ENCODE measurements around the gene COL5A1. TPM values are rescaled to one million over a fixed set of nuclear protein-coding genes. Genes with fewer than 3 reads are reported as not detected.

Gene COL5A1
- total RNA-seq, 1 donor from 2014 or later: 13.9 TPM

GRCh38 chr9:134863306-134863902 is 221.8 kb downstream of the COL5A1 start:
- no peak for TF ChIP-seq CTCF (IDR thresholded peaks at IDR 0.05; ENCODE audit: borderline replicate concordance)
- H3K9me3 ChIP-seq (replicated peaks): peaks cover 12% of the 10 kb centered on the region
- no peak overlapping the region for H3K4me3 ChIP-seq
- DNase-seq: no peak
- no peaks in the 10 kb centered on the region for H3K27me3 ChIP-seq (ENCODE audit: low read depth)
- H3K27ac ChIP-seq (replicated peaks): no peak overlapping the region
- intact Hi-C loops (cut with micrococcal nuclease): no loop called here
- H3K4me1 ChIP-seq: peaks cover 14% of the 10 kb centered on the region
- H3K36me3 ChIP-seq: no peaks in the 10 kb centered on the region

GRCh38 chr9:134863941-134864820 is 222.6 kb downstream of the COL5A1 start:
- Histone ChIP-seq H3K27me3 (ENCODE audit: low read depth) (no peaks in the 10 kb centered on the region), H3K27ac (replicated peaks) (peak overlapping the region; percentile 52), H3K4me1 (peaks cover 14% of the 10 kb centered on the region), H3K36me3 (no peaks in the 10 kb centered on the region), H3K9me3 (replicated peaks) (peaks cover 6% of the 10 kb centered on the region), H3K4me3 (no peak overlapping the region)
- intact Hi-C loops (cut with micrococcal nuclease): no loop called here
- peak; percentile 35 for DNase-seq
- TF ChIP-seq CTCF (IDR thresholded peaks at IDR 0.05; ENCODE audit: borderline replicate concordance): no peak

DNA sequence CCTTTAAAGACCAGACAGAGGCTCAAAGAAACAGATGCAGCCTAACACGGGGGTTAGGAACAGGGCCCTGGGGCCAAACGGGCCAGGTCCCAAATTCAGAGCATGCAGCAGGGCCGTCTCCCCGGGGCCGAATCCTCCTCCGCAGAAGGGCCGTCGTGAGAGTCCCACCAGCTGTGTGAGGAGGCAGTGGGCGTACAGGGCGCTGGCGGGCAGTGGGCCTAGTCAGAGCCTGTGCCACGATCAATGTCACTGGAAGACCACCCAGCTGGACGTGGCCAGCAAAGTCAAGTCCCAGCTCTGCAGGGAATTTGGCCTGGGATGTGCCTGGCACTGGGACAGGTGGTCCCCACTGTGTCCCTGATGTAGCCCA is 223.2 kb downstream of the COL5A1 start:
- Histone ChIP-seq H3K4me1 (peaks cover 14% of the 10 kb centered on the region), H3K36me3 (no peaks in the 10 kb centered on the region), H3K9me3 (replicated peaks) (peaks cover 6% of the 10 kb centered on the region), H3K4me3 (no peak overlapping the region), H3K27ac (replicated peaks) (no peak overlapping the region), H3K27me3 (ENCODE audit: low read depth) (no peaks in the 10 kb centered on the region)
- intact Hi-C loops (cut with micrococcal nuclease): no loop called here
- DNase-seq: no peak
- no peak for TF ChIP-seq CTCF (IDR thresholded peaks at IDR 0.05; ENCODE audit: borderline replicate concordance)

GRCh38 chr9:134867917-134868750 is 226.5 kb downstream of the COL5A1 start:
- peaks cover 31% of the 10 kb centered on the region for H3K4me1 ChIP-seq
- H3K4me3 ChIP-seq: no peak overlapping the region
- H3K27me3 ChIP-seq (ENCODE audit: low read depth): peaks cover 9% of the 10 kb centered on the region
- no peak overlapping the region for H3K27ac ChIP-seq (replicated peaks)
- intact Hi-C loops (cut with micrococcal nuclease): no loop called here
- no peaks in the 10 kb centered on the region for H3K36me3 ChIP-seq
- DNase-seq: no peak
- no peaks in the 10 kb centered on the region for H3K9me3 ChIP-seq (replicated peaks)
- TF ChIP-seq CTCF (IDR thresholded peaks at IDR 0.05; ENCODE audit: borderline replicate concordance): no peak

- Histone ChIP-seq H3K36me3 (no peaks in the 10 kb centered on the region), H3K4me3 (no peak overlapping the region), H3K9me3 (replicated peaks) (peaks cover 2% of the 10 kb centered on the region), H3K27ac (replicated peaks) (no peak overlapping the region), H3K4me1 (peaks cover 26% of the 10 kb centered on the region), H3K27me3 (ENCODE audit: low read depth) (peaks cover 9% of the 10 kb centered on the region)
- no peak for DNase-seq
- intact Hi-C loops (cut with micrococcal nuclease): no loop called here
- TF ChIP-seq CTCF (IDR thresholded peaks at IDR 0.05; ENCODE audit: borderline replicate concordance): no peak
Observed at GRCh38 chr9:134868751-134869553, 227.3 kb downstream of the COL5A1 start.
